Endothelial cell of umbilical vein (primary cell): Measurements from ENCODE around the gene ABI3. TPM values are rescaled to one million over a fixed set of nuclear protein-coding genes. Genes with fewer than 3 reads are reported as not detected.

Experiments used
- BruUV-seq: library from RNA; stranded (reverse); fragments of 400-500 nt; replicated peaks from 2 replicates; lab custom pipeline; 2021; lab: Mats Ljungman, UMichigan
- CTCF ChIA-PET: fragments of 300-600, 350-600 bp; sonication (Branson Sonifier 250); formaldehyde crosslinking; loops from one replicate; lab custom pipeline; 2021; ENCODE audit warnings: antibody characterized with exemption, inconsistent platforms; lab: Charles Lee
- POLR2A ChIA-PET: fragments of 300-600, 350-600 bp; sonication (Branson Sonifier 250); formaldehyde crosslinking; loops from one replicate; lab custom pipeline; 2021; ENCODE audit warnings: antibody characterized with exemption, inconsistent platforms; lab: Charles Lee
- DNase-seq: peaks from one replicate; pipeline ENCODE4 v3.0.0-alpha.2; 2011; ENCODE audit warnings: low read depth, low spot score
- FAIRE-seq: peaks from 2 replicates; lab custom pipeline; 2011; peaks lifted over from hg19 to GRCh38; lab: Jason Lieb, UNC
- H2AFZ ChIP-seq: 2 replicates; pipeline ENCODE4 v1.6.0; 2012; ENCODE audit warnings: low read depth, low read length, control low read depth, inconsistent platforms
- H3K27ac ChIP-seq: 2 replicates; pipeline ENCODE4 v1.5.1; 2011; ENCODE audit warnings: low read depth, mild to moderate bottlenecking, control low read depth, low read length, moderate library complexity; ENCODE audit not compliant: insufficient read depth
- H3K27me3 ChIP-seq, 2 experiments: 2 replicates each; pipeline versions ENCODE4 v1.6.0 to v1.6.1; 2011; ENCODE audit warnings: low read length in 2 of 2, mixed read lengths in 1 of 2; ENCODE audit not compliant: control insufficient read depth in 2 of 2, insufficient read depth in 2 of 2
- H3K36me3 ChIP-seq, 2 experiments: 2 replicates in 1 of 2; 3 replicates in 1 of 2; pipeline ENCODE4 v1.5.1; 2011; ENCODE audit warnings: low read length in 2 of 2, mild to moderate bottlenecking in 1 of 2, moderate library complexity in 1 of 2; ENCODE audit not compliant: control insufficient read depth in 2 of 2, insufficient read depth in 2 of 2; ENCODE audit errors: extremely low read depth in 1 of 2
- H3K4me1 ChIP-seq: 3 replicates; pipeline ENCODE4 v1.5.1; 2011; ENCODE audit warnings: mild to moderate bottlenecking, low read length; ENCODE audit not compliant: control insufficient read depth, insufficient read depth; ENCODE audit errors: extremely low read depth
- H3K4me2 ChIP-seq: 2 replicates; pipeline ENCODE4 v1.6.1; 2011; ENCODE audit warnings: low read length, control low read depth, mixed read lengths; ENCODE audit not compliant: insufficient read depth
- H3K4me3 ChIP-seq, 3 experiments: fragments of 200-600 bp in 1 of 3; sonication (generic), shearing (Covaris generic) in 1 of 3; replicated peaks in 1 of 3; 2 replicates each; pipeline ENCODE4 v1.5.1; 2011 to 2016; ENCODE audit warnings: control low read depth in 3 of 3, low read length in 3 of 3, mild to moderate bottlenecking in 2 of 3, inconsistent platforms in 1 of 3, low read depth in 1 of 3, moderate library complexity in 1 of 3; ENCODE audit not compliant: insufficient read depth in 1 of 3
- H3K79me2 ChIP-seq: 2 replicates; pipeline ENCODE4 v1.6.0; 2012; ENCODE audit warnings: low read length, inconsistent platforms; ENCODE audit not compliant: control insufficient read depth, insufficient read depth
- H3K9ac ChIP-seq: replicated peaks from 2 replicates; pipeline ENCODE3; 2011; ENCODE audit warnings: low read length, control low read depth; ENCODE audit not compliant: insufficient read depth; ENCODE audit errors: extremely low read depth
- H3K9me1 ChIP-seq: replicated peaks from 3 replicates; pipeline ENCODE4 v1.6.0; 2011; ENCODE audit warnings: mild to moderate bottlenecking, low read length; ENCODE audit not compliant: control insufficient read depth, insufficient read depth; ENCODE audit errors: extremely low read depth
- H3K9me3 ChIP-seq: replicated peaks from 2 replicates; pipeline ENCODE4 v1.5.1; 2012; ENCODE audit warnings: low read length, inconsistent platforms; ENCODE audit not compliant: control insufficient read depth, insufficient read depth
- H4K20me1 ChIP-seq: replicated peaks from 2 replicates; pipeline ENCODE3; 2011; ENCODE audit warnings: mild to moderate bottlenecking, low read length; ENCODE audit not compliant: control insufficient read depth, insufficient read depth; ENCODE audit errors: extremely low read depth
- CTCF ChIP-seq, 2 donors: IDR thresholded peaks; 1 replicate in 1 of 2; 2 replicates in 1 of 2; pipeline ENCODE4 v1.5.1; 2011; ENCODE audit warnings: low read length in 2 of 2, mild to moderate bottlenecking in 2 of 2, moderate library complexity in 2 of 2, control low read depth in 1 of 2, inconsistent platforms in 1 of 2, low read depth in 1 of 2; ENCODE audit not compliant: insufficient read depth in 1 of 2; ENCODE audit errors: extremely low read depth in 1 of 2
- FOS ChIP-seq: IDR thresholded peaks from 2 replicates; pipeline ENCODE4 v1.6.1; 2011; ENCODE audit warnings: mild to moderate bottlenecking, low read length, moderate library complexity, borderline replicate concordance; ENCODE audit not compliant: insufficient read depth
- GATA2 ChIP-seq: IDR thresholded peaks from 2 replicates; pipeline ENCODE4 v1.7.0; 2011; ENCODE audit warnings: low read depth, mild to moderate bottlenecking, moderate library complexity, mixed read lengths, low read length; ENCODE audit not compliant: insufficient read length, insufficient read depth
- MAX ChIP-seq: IDR thresholded peaks from 2 replicates; pipeline ENCODE4 v1.6.1; 2011; ENCODE audit not compliant: insufficient read depth, insufficient read length
- POLR2A ChIP-seq: IDR thresholded peaks from 2 replicates; pipeline ENCODE4 v1.6.1; 2012; ENCODE audit warnings: low read depth, mild to moderate bottlenecking, control low read depth, low read length
- POLR2AphosphoS5 ChIP-seq: IDR thresholded peaks from 2 replicates; pipeline ENCODE4 v1.6.1; 2012; ENCODE audit warnings: low read depth, mild to moderate bottlenecking, control low read depth, low read length, moderate library complexity; ENCODE audit not compliant: insufficient read depth
- dilution Hi-C: fragments of 300-500 bp; cut with MboI; formaldehyde crosslinking; loops from one replicate; pipeline ENCODE4 v1.15.0; 2019; ENCODE audit warnings: low sequenced_read_pairs; ENCODE audit not compliant: extremely low pct_ligation_motif_present
- intact Hi-C: fragments of 100-400 bp; cut with micrococcal nuclease; formaldehyde crosslinking; loops from one replicate; pipeline ENCODE4 v1.10.0; 2022
- polyA plus RNA-seq, 4 experiments: library from polyadenylated mRNA; depleted of rRNA in 3 of 4; stranded (reverse) in 3 of 4; unstranded in 1 of 4; fragments of >200 nt; gene quantifications; 2 replicates each; pipeline versions ENCODE4 v1.2.1 to v1.2.3, GENCODE V29; 2011 to 2012; ENCODE audit warnings: missing spikeins in 1 of 4
- total RNA-seq: library from RNA; stranded (reverse); gene quantifications from 2 replicates; pipeline ENCODE4 v1.2.3, GENCODE V29; 2021

Gene ABI3
- total and polyA plus RNA-seq, 2 donors (not counting 3 experiments of a cell fraction or from before 2014, with no cell fraction given): 35.2 to 35.5 TPM

GRCh38 chr17:49191917-49192741 lies 18.4 kb upstream of the ABI3 start:
- no peaks in the 10 kb centered on the region for H4K20me1 ChIP-seq
- peak overlapping the region; percentile 51 to 67 (median 62) for H3K4me3 ChIP-seq
- DNase-seq (peak; percentile 86), FAIRE-seq (no peak)
- ChIA-PET CTCF (interaction anchor here (0.9 to 15.9 kb wide), 15 partner anchors 9 to 247 kb away, joined by 3 to 212 read pairs (median 6); partner anchors contain the start of genes ABI3, GNGT2, PHOSPHO1 and SNF8), POLR2A (interaction anchor here (1.1 kb wide), 1 partner anchor 20 kb away, joined by 3 read pairs; no protein-coding TSS in a partner anchor)
- dilution Hi-C loops: no loop called here
- H3K79me2 ChIP-seq: no peaks in the 10 kb centered on the region
- BruUV-seq: no TSS peak
- no peaks in the 10 kb centered on the region for H3K27me3 ChIP-seq
- peak overlapping the region; percentile 78 for H2AFZ ChIP-seq
- H3K4me2 ChIP-seq: peak overlapping the region; percentile 65
- H3K9me3 ChIP-seq: no peaks in the 10 kb centered on the region
- no peaks in the 10 kb centered on the region for H3K9me1 ChIP-seq
- peak overlapping the region; percentile 81 for H3K9ac ChIP-seq
- peak overlapping the region; percentile 62 for H3K27ac ChIP-seq
- no peaks in the 10 kb centered on the region for H3K36me3 ChIP-seq
- no peak for TF ChIP-seq POLR2A
- peak; percentile 56 for TF ChIP-seq POLR2AphosphoS5
- peak; percentile 38 for TF ChIP-seq GATA2
- TF ChIP-seq FOS: no peak
- peak; percentile 72 for TF ChIP-seq MAX
- peak; percentile 11 to 37 for TF ChIP-seq CTCF (IDR thresholded peaks at IDR 0.05; ENCODE audit: extremely low read depth in 1 of 2, insufficient read depth in 1 of 2, low read depth in 1 of 2, low read length in 2 of 2)
- intact Hi-C loops: loop anchor here (1.0 kb wide), 3 partner anchors 18 to 68 kb away; partner anchors contain the start of genes ABI3, GNGT2 and PHOSPHO1
- peaks cover 8% of the 10 kb centered on the region for H3K4me1 ChIP-seq
